ENCODE data around the gene PARVB. TPM values are rescaled to one million over a fixed set of nuclear protein-coding genes. Genes with fewer than 3 reads are reported as not detected.

PARVB gene
- total and polyA plus RNA-seq, 2 of the 8 experiments (the other 6 are each of a cell fraction or from before 2014, with no cell fraction given): 14.5 to 18.6 TPM

DNA sequence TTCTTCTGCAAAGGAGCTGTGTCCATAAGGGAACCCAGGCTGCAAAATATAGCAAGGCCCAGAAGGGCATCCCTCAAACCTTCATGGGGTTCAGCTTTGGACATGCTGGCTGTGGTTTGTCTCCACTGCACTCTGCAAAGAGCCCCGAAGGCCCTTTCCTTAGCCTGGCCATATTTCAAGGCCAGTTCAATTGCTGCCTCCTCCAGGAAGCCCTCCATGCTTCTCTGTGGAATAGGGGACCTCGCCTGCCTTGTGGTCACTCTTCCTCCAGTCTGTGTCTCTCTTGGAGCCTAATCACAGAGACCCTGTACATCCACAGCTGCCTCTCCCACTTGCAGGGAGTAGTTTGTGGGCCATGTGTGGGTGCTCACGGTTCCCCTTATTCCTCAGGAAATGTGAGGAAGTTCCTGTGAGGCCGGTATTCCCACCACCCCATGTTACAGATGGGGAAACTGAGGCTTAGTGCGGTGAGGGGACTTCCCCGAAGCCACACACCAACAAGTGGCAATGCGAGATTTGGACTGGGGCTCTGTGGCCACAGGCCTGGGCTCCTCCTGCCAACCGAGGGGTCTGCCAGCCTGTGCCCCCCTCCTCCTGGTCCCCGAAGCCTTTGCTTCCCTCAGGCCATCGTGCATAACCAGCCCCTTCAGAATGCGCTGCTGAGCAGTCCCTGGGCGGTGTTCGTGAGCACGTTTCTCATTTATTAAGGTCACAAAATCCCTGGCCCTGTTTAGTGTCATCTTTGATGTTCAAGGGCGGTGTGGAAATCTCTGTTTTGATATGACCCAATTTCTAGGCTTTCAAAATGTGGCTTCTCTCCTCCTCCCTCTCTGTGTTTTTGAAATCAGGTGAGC is 65.8 kb downstream of the PARVB start (continued):
- no peak for TF ChIP-seq SIN3A (conservative IDR thresholded peaks at IDR 0.05 in 1 of 2, IDR thresholded peaks at IDR 0.05 in 1 of 2; ENCODE audit: low read depth in 1 of 2, low read length in 2 of 2)
